ENCODE data around the gene CPXM1. TPM values are rescaled to one million over a fixed set of nuclear protein-coding genes. Genes with fewer than 3 reads are reported as not detected.

Gene CPXM1
- total and polyA plus RNA-seq, 10 of the 15 experiments (the other 5 are each of a cell fraction or from before 2014, with no cell fraction given), result 0.22 to 3.9 (median 0.63) TPM; not detected in 2

DNA sequence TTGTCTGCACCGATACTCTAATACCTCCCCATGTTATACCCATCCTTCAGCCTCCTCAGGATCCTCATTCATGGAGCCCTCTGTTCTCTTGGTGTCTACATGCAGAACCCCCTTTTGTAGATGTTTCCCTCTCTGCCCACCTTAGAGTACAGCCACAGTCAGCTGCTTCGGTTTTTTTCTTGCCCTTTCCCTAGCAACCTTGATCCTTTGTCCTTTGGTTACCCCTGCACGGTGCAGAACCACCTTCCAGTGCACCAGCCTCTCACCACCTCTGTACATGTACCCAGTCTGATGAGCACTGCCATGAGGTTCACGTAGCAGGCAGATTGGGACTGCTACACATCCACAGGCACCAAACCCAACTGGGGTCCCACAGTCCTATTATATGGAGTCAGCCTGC lies 47.4 kb upstream of the CPXM1 start (continued):
- TF ChIP-seq TARDBP (IDR thresholded peaks at IDR 0.05; ENCODE audit: borderline replicate concordance), result no peak
- no peak for TF ChIP-seq FOXM1 (IDR thresholded peaks at IDR 0.05; ENCODE audit: low read depth, low read length)
- TF ChIP-seq MEF2B (IDR thresholded peaks at IDR 0.05; ENCODE audit: partially characterized antibody, poor library complexity, severe bottlenecking), result no peak
- TF ChIP-seq YY1 (IDR thresholded peaks at IDR 0.05; ENCODE audit: low read depth, low read length), result no peak
- no peak for TF ChIP-seq EP300 (IDR thresholded peaks at IDR 0.05; ENCODE audit: borderline replicate concordance in 1 of 2, control insufficient read depth in 1 of 2, low read depth in 2 of 2, low read length in 2 of 2)
- TF ChIP-seq SPI1 (IDR thresholded peaks at IDR 0.05; ENCODE audit: borderline replicate concordance, insufficient read depth, low read depth, low read length), result no peak
- no peak for TF ChIP-seq ATF7 (IDR thresholded peaks at IDR 0.05; ENCODE audit: low read depth)
- TF ChIP-seq MYB (IDR thresholded peaks at IDR 0.05; ENCODE audit: borderline replicate concordance, low read depth, low read length), result no peak

- no peak overlapping the region for H3K9ac ChIP-seq (ENCODE audit: control insufficient read depth, insufficient read depth, low read length)
- H2AFZ ChIP-seq (ENCODE audit: control insufficient read depth, low read depth, low read length), result no peak overlapping the region
- ATAC-seq, result no peak
- H3K27me3 ChIP-seq (replicated peaks in 1 of 2; ENCODE audit: control insufficient read depth in 2 of 2, insufficient read depth in 2 of 2, low read length in 1 of 2), result no peaks in the 10 kb centered on the region
- no peaks in the 10 kb centered on the region for H3K36me3 ChIP-seq (ENCODE audit: control insufficient read depth in 2 of 2, insufficient read depth in 2 of 2, low read length in 1 of 2)
- H3K27ac ChIP-seq (ENCODE audit: control insufficient read depth, insufficient read depth), result no peak overlapping the region
- no TSS peak for BruUV-seq (replicated peaks)
- ChIA-PET RAD21 (ENCODE audit: unreplicated experiment) (no interaction called here), SMC1A (ENCODE audit: uncharacterized antibody, unreplicated experiment) (no interaction called here), POLR2A (no interaction called here), CTCF (interaction anchor here (0.6 kb wide), 1 partner anchor 97 kb away, joined by 3 read pairs; no protein-coding TSS in a partner anchor)
- no peaks in the 10 kb centered on the region for H4K20me1 ChIP-seq (ENCODE audit: control insufficient read depth, insufficient read depth)
- FAIRE-seq, result no peak
- DNase-seq (ENCODE audit: low read depth, low spot score), result no peak
- TF ChIP-seq RELB (IDR thresholded peaks at IDR 0.05; ENCODE audit: low read depth) (no peak), GABPA (IDR thresholded peaks at IDR 0.05; ENCODE audit: low read depth) (no peak), WRNIP1 (IDR thresholded peaks at IDR 0.05; ENCODE audit: borderline replicate concordance, low read depth, low read length) (no peak), SIN3A (IDR thresholded peaks at IDR 0.05; ENCODE audit: low read depth, low read length) (no peak)
- TF ChIP-seq, protein P1, sequence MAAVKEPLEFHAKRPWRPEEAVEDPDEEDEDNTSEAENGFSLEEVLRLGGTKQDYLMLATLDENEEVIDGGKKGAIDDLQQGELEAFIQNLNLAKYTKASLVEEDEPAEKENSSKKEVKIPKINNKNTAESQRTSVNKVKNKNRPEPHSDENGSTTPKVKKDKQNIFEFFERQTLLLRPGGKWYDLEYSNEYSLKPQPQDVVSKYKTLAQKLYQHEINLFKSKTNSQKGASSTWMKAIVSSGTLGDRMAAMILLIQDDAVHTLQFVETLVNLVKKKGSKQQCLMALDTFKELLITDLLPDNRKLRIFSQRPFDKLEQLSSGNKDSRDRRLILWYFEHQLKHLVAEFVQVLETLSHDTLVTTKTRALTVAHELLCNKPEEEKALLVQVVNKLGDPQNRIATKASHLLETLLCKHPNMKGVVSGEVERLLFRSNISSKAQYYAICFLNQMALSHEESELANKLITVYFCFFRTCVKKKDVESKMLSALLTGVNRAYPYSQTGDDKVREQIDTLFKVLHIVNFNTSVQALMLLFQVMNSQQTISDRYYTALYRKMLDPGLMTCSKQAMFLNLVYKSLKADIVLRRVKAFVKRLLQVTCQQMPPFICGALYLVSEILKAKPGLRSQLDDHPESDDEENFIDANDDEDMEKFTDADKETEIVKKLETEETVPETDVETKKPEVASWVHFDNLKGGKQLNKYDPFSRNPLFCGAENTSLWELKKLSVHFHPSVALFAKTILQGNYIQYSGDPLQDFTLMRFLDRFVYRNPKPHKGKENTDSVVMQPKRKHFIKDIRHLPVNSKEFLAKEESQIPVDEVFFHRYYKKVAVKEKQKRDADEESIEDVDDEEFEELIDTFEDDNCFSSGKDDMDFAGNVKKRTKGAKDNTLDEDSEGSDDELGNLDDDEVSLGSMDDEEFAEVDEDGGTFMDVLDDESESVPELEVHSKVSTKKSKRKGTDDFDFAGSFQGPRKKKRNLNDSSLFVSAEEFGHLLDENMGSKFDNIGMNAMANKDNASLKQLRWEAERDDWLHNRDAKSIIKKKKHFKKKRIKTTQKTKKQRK (IDR thresholded peaks at IDR 0.05; ENCODE audit: low read depth, low read length), result no peak
- intact Hi-C loops (cut with micrococcal nuclease; ENCODE audit: unreplicated experiment) (no loop called here), in situ Hi-C loops (cut with MboI) (no loop called here)
- no peaks in the 10 kb centered on the region for H3K9me3 ChIP-seq (replicated peaks; ENCODE audit: control insufficient read depth, insufficient read depth, low read length)
- H3K79me2 ChIP-seq (ENCODE audit: control insufficient read depth, insufficient read depth, low read length), result no peaks in the 10 kb centered on the region
- H3K4me1 ChIP-seq (ENCODE audit: control insufficient read depth, insufficient read depth, low read length), result no peaks in the 10 kb centered on the region
- H3K4me2 ChIP-seq (ENCODE audit: control insufficient read depth, insufficient read depth), result no peak overlapping the region
- WGBS (ENCODE audit: insufficient coverage, insufficient replicate concordance, low lambda C conversion rate, missing lambda C conversion rate), result 96% methylated on average over 5 of the region's 5 CpGs
- H3K4me3 ChIP-seq, result no peak overlapping the region
Observed at GRCh38 chr20:2846698-2847097, 46.3 kb upstream of the CPXM1 start.
